D721Med (cell line): ENCODE measurements around the gene KIF21B.

Source experiments
- DNase-seq: peaks from one replicate; pipeline ENCODE4 v3.0.0; 2011; ENCODE audit warnings: low spot score; ENCODE audit not compliant: insufficient read length
- FAIRE-seq: peaks from 2 replicates; lab custom pipeline; 2011; peaks lifted over from hg19 to GRCh38; lab: Jason Lieb, UNC
- TF ChIP-seq, protein P1 (sequence below): IDR thresholded peaks from 2 replicates; pipeline ENCODE4 v1.5.1; 2012; ENCODE audit warnings: mild to moderate bottlenecking, control low read depth; ENCODE audit not compliant: insufficient read depth; ENCODE audit errors: missing control alignments

The KIF21B gene

DNA sequence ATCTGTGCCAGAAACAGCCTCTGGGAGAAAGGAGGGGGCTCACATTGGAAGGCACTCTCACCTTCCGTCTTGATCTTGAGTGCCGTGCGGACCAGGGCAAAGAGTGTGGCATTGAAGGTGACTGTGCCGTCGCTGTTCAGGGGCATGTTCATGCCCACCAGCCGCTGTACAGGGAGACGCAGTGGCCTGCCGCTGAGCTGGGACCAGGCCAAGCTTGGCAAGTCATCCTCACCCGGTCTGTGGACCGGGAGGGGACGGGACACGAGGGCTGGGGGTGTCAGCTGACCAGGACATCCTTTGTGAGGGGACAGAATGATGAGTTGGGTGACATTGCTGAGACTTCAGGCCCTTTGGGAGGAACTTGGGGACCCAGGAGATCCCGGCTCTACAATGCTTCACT lies 25.0 kb upstream of the KIF21B start:
- TF ChIP-seq, protein P1, sequence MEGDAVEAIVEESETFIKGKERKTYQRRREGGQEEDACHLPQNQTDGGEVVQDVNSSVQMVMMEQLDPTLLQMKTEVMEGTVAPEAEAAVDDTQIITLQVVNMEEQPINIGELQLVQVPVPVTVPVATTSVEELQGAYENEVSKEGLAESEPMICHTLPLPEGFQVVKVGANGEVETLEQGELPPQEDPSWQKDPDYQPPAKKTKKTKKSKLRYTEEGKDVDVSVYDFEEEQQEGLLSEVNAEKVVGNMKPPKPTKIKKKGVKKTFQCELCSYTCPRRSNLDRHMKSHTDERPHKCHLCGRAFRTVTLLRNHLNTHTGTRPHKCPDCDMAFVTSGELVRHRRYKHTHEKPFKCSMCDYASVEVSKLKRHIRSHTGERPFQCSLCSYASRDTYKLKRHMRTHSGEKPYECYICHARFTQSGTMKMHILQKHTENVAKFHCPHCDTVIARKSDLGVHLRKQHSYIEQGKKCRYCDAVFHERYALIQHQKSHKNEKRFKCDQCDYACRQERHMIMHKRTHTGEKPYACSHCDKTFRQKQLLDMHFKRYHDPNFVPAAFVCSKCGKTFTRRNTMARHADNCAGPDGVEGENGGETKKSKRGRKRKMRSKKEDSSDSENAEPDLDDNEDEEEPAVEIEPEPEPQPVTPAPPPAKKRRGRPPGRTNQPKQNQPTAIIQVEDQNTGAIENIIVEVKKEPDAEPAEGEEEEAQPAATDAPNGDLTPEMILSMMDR, result no peak
- no peak for DNase-seq
- FAIRE-seq, result no peak

DNA sequence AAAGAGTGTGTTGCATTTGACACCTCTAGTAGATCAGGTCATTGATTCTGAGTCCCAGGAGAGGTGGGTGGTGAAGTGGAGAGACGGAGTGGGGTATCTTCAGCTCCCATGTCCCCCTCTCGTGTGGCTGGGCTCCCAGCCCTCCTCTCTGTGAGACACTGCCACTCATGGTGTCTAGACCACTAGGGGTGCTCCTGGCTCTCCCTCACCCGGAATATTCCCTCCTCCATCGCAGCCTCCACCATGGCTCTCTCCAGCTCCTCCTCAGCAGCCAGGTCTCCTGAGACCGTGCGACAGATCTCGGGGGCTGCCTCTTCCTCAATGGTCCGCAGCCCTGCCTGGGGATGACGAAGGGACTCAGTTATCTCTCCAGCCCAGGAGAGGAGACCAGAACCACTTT lies 20.6 kb upstream of the KIF21B start:
- FAIRE-seq (no peak), DNase-seq (no peak)
- TF ChIP-seq, protein P1, result no peak

DNA sequence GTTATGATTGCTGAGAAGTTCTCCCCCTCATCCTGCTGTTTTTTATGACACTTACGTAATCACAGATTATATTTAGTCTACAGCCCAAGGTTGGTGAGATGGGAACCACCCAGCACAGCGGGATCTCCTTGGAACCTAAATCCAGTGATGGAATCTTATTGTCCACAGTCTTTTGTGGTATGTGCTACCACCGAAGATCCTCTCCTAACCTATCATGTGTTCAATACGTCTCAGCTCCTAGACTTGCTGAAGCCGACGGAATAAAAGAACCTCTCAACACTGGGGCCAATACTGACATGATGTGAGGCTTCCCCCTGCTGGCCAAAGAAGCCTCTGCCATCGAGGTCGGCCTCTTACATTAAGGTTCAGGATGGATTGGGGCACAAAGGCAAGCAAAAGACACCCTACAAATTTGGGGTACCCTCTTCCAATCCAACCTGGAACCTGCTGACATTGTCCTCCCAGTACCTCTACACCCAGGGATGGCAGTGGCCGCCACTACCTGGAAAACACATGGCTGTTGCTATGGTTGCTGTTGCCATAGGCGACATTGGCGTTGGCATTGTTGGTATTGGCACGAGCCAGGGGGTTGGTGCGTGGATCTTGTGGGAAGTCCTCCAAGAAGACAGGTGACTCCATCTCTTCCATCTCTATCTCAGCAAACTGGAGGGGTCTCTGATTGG lies 19.4 kb upstream of the KIF21B start:
- TF ChIP-seq, protein P1, result peak; percentile 99
- FAIRE-seq (peak; percentile 93), DNase-seq (peak; percentile 80)

DNA sequence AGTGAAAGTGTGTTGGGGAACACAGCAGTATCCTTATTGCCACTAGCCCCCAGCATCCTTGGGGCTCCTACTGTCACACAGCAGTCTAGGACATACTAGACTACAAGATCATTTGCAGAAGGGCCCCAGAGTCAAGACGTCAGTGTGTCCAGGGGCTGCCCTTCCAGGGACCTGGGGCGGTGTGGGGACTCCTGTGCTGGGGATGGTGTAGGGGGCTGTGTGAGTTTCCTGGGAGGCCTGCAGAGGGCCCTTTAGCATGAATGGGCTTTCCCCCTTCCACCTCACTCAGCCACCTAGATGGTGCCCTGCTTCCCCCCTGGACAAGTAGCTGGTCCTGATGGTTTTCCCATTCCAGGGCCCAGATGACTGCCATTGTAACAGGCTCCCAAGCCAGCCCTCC lies 17.5 kb upstream of the KIF21B start:
- no peak for DNase-seq
- FAIRE-seq, result no peak
- TF ChIP-seq, protein P1, result no peak

DNA sequence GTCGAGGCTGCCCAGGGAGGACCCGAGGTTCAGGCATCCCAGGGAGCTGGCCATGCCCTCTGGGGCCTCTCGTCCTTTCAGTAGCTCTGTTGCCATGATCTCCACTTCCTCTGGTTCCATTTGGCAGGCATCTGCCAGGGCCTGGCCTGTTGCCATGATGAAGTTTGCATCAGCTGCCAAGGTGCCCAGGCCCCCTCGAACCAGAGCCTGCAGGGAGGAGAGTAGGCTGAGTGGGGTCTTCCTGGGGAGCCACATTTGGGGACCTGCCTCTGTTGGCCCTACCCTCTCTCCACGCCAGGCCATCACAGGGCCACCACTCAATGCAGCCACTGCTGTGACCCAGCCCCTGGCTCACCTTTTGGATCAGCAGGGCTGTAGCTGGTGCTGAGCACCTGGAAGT lies 16.4 kb upstream of the KIF21B start:
- DNase-seq (no peak), FAIRE-seq (no peak)
- TF ChIP-seq, protein P1, result no peak

DNA sequence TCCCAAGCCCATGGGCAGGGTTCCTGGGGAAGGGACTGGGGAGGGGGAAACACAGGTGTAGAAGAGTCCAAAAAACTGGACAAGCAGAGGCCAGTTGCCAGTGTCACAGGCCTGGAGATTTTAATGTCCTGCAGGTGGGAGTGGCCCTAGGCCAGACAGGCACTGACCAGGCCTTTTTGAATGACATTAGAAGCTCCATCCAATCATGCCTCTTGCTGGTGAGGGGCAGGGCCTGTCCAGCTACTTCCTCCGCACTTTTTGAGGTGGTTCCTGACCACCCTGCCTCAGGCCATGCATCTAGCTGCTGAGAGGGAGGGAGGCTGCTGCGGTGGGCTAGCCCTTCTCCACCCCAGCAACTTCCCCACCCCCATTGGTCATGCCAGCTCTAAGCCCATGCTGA lies 15.9 kb upstream of the KIF21B start:
- TF ChIP-seq, protein P1, result no peak
- DNase-seq (no peak), FAIRE-seq (no peak)

DNA sequence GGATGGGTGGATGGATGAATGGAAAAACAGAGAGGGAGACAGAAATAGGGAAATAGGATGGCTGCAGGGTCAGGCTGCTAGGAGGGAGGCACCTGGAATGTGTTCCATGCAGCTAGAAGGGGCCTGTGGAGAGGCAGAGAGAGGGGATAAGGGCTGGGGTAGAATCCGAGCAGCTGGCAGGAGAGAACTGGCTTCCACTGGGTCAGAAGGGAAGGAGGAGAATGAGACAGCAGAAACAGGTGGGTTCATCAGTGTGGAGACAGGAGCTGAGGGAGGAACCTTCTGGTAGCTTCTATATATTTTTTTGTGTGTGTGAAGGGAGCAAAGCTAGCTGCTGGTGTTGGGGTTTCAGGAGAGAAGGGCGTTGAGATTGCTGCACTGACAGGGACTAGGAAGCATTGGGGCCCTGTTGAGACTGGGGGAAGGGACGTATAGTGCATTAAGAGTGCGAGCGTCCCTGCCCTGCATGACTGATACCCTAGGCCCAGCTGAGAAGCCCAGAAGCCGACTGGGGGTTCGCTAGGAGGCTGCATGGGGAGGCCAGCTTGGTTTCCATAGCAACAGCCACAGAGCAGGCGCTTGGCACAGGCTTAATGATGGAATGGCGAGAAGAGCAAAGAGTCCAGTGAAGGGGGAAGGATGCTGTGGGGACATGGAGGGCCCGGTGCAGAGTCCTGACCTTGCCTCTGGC lies 14.8 kb upstream of the KIF21B start:
- FAIRE-seq, result no peak
- TF ChIP-seq, protein P1, result no peak
- peak; percentile 95 for DNase-seq
